IPS DF 4.7 (cell line): ENCODE data around the gene MCUB.

Experiments used
- DNase-seq: peaks from one replicate; pipeline ENCODE4 v3.0.0-alpha.2; 2013; ENCODE audit warnings: low spot score; ENCODE audit errors: extremely low read depth

The MCUB gene

GRCh38 chr4:109728385-109728784, 168.3 kb downstream of the MCUB start:
- DNase-seq = no peak

GRCh38 chr4:109729117-109729717, 169.2 kb downstream of the MCUB start:
- no peak for DNase-seq

- DNase-seq = no peak
Observed at GRCh38 chr4:109729718-109730618, 169.9 kb downstream of the MCUB start, which contains the start of gene PLA2G12A. TSS of gene PLA2G12A (minus strand) at chr4:109730070. CDS start at chr4:109729809, 261 bp downstream.

- no peak for DNase-seq
Observed at GRCh38 chr4:109730619-109731545, 170.8 kb downstream of the MCUB start.

- DNase-seq = no peak
Observed at GRCh38 chr4:109733728-109734127, 173.7 kb downstream of the MCUB start.

GRCh38 chr4:109735566-109736365, 175.7 kb downstream of the MCUB start:
- DNase-seq = no peak
